GM18870 (cell line): ENCODE measurements around the gene KIAA0753.

Experiments used
- ATAC-seq: cut with Tn5 transposase; IDR thresholded peaks from one replicate; pipeline ENCODE4 v1.9.1; 2021; ENCODE audit warnings: moderate library complexity; ENCODE audit not compliant: unreplicated experiment

Gene KIAA0753

DNA sequence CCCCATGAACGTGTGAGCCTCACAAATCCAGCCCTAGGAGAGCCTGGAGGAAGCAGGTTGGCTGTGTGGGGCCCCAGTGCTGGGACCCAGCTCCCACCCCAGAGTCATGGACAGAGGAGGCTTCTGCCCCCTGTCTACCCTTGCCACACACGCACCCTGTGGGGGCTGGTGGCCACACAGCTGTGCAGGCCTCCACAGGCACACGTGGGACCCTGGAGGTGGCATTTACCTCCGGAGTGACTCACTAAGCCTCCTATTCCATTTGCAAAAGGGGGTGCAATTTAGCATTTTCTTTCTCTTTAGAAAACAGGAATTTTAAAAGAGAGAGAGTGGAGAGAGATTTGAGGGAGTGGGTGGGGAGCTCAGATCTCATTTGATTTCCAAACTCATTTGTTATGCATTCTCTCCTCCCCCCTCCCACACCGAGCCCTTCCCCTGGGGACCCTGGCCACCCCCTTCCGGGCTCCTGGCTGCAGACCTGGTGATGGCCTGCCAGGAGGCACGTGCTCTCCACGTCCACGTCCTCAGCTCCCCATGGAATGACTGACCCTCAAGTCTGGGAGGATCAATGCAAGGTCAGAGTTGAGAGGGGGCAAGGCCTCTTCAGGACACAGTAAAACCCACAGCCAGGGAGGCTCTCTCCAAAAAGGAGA, 91.0 kb downstream of the KIAA0753 start:
- ATAC-seq: no peak

DNA sequence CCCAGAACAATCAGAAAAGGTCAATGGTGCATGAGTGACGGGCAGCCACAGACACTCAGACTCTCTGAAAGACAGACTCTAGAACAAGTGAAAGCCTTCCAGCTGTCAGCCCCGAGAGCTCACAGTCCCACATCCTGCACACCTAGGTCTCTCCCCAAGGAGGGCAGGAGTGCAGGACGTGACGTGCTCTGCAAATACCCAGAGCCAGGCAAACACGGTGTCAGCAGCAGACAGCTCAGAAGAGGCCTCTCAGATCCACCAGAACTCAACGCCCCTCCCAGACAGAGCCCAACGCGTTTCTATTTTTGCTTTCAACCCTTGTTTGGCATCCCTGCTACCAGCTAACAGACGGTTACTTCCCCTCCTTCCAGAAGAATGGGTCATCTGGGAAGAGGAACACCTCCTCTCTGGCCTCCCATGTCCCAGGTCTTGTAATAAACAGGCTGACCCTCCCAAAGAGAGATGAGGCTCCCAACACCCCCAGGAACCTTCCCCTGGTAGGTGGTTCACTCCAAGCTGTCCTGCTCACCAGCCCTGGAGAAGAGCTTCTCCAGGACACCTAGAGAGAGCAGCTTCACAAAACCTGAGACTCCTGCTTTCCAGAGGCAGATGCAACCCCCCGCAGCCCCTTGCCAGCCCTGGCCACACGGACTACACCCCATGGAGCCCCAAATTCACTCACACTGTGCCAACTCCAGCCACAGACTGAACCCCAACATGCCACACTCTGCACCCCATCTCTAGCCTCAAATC, 91.8 kb downstream of the KIAA0753 start:
- ATAC-seq: no peak

DNA sequence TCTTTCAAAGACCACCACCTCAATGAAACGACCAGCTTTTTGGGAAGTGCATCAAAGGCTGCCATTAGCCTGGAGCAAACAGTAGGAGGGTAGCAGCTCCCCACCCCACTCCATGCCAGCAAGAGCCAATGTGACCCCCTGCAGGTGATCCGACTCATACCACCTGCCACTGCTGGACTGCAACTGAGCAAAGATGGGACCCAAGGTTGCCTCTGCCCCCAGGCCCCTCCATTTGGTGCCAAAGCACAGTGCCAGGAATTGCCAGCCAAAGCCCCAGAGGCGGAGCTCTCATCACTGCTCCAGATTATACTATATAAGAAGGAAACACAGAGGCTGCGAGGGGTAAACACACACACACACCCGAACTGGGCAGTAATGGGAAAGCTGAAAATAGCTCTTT, 92.5 kb downstream of the KIAA0753 start:
- ATAC-seq: no peak

DNA sequence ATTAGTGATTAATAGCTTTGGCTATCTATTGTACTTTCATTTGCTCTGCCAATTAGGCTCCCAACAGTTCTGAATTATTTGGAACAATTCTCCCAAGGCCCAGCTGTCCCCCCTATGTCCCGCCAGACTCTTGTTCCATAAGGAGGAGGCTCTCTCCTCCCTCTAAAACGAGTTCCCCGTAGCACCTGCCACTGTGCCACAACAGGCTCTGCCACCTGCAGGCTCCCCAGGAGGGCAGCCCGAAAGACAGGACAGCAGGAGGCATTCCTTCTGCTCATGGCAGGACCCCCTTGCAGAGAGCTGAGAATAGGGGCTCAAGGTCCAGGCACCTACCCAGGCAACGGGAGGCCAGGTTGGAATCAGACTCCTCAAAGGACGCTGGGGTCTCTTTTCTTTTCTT, 93.2 kb downstream of the KIAA0753 start:
- ATAC-seq: no peak

DNA sequence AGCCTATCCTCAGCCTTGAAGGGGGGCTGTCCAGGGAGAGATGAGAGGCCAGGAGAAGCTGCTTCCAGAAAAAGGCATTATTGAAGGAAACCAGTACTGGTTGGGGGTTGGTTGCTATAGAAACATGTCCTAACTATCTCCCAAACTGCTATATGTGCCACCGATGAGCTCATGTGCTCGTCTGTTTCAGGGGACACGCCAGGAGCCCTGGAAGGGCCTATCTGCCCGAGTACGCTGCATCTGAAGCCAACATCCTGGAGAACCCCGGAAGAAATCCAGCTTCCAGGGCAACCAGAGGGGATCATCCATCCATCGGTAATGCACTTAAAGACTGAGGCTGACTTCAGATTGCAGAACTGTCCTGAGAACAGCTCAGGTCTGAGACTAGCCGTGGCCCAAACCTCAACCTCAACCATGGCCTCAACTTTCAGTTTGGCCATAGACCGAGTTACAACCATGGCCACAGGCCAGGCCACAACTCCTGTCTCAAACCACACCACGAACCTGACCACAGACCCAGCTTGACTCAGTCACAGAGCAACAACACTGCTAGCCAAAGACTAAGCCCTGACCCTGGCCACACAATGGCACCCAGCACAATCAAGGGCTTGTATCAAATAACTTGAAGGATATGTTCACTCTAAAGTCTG, 94.3 kb downstream of the KIAA0753 start:
- ATAC-seq: no peak

DNA sequence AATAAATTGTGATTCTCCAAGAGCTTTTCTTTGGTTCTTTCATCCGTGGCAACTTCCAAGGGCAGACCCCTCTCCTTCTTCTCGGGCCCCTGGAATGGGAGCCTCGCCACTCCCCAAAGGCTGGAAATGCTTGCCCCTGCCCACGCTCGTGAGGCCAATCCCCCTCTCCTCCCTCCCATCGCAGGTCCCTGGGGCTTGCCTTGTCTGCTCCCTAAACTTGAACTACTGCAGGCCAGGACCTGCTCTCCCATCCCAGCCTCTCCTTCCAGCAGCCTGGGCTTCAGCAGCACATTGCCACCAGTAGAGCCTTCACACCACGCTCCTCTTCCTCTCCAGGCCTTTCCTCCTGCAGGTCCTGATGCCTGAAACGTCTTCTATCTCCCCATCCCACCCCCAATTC, 95.2 kb downstream of the KIAA0753 start:
- no peak for ATAC-seq

DNA sequence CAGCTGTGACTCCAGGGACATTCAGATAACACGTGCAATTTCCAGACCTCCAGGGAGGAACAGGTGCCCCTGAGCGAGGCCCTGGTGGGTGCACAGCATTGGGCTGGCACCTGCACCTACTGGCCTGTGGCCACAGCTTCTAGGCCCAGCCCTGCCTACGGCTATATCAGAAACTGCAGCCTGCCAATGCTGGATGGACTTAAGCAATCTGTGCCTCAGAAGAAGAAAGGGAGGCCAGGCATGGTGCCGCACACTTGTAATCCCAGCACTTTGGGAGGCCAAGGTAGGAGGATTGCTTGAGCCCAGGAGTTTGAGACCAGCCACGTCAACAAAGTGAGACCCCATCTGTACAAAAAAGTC, 96.5 kb downstream of the KIAA0753 start:
- no peak for ATAC-seq

DNA sequence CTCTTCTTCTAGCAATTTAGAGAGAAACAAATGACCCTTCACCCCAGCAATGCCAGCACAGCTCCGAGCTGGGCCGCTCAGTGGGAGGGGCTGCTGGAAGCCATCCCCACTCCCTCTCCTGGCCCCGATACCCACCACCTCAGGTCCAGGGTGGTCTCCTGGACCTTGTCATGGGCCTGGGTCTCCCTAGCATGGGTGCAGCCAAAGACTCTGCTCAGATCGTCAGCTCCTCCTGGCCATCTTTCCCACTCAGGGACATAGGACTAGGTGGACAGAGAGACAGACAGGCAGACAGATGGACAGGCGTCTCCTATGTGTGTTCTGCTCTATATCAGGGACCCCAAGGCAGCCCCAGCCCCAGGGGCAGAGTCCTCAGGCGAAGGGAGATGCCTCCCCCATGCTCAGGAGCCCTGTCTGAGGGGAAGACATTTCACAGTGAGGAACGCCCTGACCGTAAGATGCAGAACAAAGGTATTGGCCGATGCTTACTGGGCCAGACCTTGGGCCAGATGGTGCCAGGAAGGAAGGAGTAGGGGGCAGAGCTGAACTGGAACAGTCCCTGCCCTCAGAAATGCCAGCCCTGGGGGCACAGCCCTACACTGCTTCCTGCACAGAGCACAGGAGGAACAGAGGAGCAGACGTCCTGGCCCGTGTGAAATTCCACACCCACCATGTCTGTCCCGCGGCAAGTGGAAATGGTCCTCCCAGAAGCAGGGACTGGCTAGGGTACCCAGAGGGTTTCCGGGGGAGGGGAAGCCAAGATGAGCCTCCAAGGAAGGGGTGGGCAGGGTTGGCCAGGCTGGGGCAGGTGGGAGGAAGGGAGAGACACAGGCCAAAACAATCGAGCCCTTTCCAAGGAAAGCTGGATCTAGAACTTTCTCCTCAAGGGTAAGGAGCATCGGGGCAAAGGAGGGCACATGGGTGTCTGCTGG, 97.2 kb downstream of the KIAA0753 start:
- ATAC-seq: no peak

DNA sequence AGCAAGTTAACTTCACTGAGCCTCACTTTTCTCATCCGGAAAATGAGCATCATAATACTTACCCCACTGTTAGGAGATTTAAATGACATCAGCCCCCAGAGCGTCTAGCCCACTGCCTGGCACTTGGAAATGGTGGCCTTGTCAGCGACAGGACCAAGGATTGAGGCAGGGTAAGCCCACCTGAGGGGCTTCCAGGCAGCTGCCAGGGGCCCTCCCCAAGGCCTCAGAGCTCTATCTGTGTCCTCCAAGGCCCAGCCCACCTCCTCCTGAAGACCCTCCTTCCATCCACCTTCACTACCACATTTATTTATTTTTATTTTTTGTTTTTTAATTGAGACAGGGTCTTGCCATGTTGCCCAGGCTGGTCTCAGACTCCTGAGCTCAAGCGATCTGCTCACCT, 97.9 kb downstream of the KIAA0753 start:
- no peak for ATAC-seq

DNA sequence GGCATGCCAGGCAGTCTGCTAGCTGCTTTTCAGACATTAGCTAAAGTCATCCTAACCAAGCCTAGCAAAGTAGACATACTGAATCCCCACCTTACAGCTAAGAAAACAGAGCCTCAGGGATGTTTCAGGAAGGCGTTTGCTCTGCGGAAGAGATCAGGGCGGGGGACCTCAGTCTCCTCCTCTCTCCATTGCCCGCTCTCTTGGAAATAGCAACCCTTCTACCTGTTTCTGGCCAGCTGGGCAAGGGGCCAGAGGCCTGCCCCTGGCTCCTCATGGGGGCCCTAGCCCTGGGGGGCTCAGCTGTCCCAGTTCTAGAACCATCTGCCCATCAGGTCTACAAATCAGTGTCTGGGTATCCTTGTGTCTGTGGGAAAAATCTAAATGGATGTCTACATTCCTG, 98.6 kb downstream of the KIAA0753 start:
- ATAC-seq: no peak

DNA sequence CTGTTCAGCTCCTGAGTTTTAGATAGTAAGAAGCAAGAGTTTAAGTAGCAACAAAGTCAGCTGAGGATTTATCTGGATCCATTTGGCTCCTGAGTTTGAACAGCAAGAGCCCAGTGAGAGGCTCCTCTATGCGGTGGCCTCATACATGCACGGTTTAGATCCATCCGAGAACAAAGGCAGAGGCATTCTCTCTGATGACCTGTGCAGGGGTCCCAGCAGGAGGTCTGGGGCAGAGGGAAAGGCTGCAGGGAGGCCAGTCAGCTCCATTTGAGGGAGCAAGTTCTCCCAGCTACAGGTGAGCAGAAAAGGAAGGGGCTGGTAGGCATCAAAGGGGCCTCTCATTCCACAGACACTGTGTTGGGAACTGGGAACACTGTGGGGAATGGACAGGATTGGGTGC, 100.6 kb downstream of the KIAA0753 start:
- no peak for ATAC-seq

DNA sequence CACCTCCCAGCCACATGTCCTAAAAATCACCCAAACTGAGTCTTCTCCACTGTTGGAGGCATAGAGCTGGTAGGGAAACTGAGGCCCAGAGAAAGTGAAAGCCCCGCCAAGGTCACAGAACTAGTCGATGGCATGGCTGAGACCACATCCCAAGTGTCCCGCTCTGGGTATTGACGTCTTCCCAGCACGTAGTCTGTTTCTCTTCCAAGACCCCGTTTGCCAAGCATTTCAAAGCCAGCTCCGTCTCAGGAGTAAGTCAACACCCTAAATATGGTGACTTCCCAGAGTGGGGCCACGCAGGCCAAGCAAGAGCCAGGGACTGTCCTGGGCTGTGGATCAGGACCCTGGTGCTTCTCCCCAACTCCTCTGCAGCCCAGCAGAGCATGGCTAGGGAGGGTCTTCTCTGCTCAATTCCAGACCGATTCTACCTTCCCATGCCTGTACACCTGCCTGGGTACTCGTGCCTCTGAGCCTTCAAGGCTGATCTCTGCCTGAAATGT, 103.9 kb downstream of the KIAA0753 start:
- no peak for ATAC-seq

DNA sequence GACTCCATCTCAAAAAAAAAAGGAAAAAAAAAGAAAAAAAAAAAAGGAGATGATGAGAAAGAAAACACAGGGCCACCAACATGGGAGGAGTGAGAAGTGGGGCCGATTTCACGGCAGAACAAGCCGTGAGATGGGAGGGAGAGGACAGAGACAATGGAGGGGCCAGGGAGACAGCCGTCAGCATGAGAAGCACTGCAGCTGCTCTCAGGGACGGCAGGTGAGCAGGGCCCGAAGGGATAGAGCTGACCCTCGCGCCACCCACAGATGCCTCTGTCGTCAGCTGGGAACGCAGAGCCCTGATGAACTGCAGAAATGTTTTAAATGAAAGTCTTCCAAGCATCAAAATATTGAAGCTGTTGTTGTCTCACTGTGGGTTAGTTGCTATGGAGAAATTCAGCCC, 104.5 kb downstream of the KIAA0753 start:
- no peak for ATAC-seq

DNA sequence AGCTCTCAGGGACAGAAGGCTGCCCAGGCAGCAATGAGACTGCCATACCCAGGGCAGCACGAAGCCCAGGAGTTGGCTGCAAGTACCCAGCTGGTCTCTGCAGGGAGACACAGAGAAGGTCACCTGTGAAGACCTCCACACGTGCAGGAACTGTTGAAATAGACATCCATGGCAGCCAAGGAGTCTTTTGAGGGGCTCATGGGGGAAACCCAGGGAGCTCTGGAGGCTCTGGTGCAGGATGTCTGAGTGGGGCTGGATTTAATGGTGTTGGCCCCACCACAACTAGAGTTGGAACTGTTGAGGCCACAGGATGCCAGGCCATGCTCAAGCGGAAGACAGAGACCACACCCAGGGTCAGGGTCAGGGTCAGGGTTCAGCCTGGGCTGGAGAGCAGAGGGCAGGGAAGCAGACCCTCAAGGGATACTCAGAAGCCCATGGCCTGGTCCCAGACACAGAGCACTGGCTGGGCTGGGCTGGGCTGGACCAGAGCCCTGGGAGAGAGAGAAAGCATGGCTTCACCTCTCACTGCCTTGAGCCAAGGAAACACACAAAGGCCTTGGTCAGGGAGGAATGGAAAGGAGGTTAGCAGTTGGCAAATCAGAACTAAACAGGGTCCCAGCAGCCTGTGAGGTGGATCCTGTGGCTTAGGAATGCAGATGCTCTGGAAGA, 105.5 kb downstream of the KIAA0753 start:
- no peak for ATAC-seq

DNA sequence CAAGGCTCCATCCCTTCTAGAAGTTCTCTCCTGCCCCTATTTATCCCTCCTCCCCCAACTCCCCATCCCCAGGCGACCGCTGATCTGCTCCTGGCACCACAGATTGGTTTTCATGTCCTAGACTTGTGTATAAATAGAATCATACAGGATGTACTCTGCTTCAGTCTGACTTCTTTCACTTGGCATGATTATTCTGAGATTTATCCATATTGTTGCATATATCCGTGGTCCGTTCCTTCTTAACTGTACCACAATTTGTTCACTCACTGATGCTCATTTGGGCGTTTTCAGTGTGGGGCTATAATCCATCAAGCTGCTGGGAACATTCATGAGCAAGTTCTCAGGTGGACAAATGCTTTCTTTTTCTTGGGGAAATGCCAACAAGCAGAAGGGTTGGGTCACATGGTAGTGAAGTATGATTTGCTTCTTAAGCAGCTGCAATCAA, 108.0 kb downstream of the KIAA0753 start:
- ATAC-seq: no peak

DNA sequence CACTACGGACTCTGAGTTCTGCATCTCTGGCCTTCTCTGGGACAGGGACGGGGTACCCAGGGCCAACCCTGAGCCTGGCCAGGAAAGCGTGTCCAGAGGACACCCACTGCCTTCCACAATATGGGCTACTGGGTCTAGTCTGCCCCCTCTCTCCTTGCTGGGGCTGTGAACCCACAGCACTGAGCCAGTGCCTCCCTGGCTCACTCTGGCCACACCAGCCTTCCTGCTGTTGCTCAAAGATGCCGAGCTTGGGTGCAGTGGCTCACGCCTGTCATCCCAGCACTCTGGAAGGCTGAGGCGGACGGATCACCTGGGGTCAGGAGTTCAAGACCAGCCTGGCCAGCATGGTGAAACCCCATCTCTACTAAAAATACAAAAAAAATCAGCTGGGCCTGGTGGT, 108.9 kb downstream of the KIAA0753 start:
- no peak for ATAC-seq

DNA sequence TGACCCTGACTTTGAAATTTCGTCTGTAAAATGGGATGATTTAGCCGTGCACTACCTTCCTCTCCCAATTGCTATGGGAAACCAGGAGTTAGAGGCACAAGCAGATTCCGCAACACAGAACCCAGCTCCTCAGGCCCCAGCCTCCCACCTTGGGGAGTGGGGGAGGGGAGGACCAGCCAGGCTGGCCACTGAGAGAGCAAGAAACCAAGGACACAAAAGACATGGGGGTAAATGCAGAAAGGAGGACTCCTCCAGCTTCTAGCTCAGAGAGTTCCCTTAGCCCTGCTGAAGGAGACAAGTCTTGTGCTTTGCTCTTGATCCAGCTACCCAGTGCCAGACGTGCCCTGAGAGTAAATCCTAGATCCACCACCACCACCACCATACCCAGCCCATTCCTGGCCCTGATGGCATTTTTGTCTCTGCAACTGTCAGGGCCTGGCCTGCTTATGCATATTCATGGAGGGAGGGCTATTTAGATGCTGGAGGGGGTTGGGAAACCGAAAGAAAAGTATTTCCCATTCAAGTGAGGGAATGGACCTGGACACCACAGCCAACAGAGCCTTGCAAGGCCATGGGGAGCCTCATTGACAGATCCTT, 110.1 kb downstream of the KIAA0753 start:
- ATAC-seq: no peak

DNA sequence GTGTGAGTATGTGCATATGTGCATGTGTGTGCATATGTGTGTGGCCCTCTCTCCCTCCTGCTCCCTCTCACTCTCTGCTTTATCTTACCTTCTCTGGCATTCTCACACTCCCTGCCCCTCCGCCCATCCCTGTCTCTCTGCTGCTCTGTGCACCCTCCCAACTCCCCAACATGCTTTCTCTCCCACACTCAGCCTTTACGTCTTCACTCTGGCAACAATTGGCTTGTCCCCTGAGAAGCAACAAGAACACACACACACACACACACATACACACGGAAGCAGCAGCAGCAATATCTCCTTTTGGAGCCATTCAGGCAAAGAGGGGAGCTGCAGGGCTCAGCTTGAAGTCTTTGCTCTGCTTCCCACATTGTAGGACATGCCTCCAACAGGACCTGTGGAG, 112.0 kb downstream of the KIAA0753 start:
- no peak for ATAC-seq
